PC-3 (cell line): ENCODE data around the gene CDK1. TPM values are rescaled to one million over a fixed set of nuclear protein-coding genes. Genes with fewer than 3 reads are reported as not detected.
A peak's percentile ranks its signal among the peaks of the same experiment; 100 is the strongest.

Experiments
- ATAC-seq: fragments of 200-7000 bp; cut with Tn5 transposase; 2 replicates; pipeline ENCODE4 v1.9.1; 2020; ENCODE audit warnings: mild to moderate bottlenecking, moderate library complexity
- BruUV-seq: library from RNA; stranded (reverse); fragments of 400-500 nt; replicated peaks from 2 replicates; lab custom pipeline; 2021; lab: Mats Ljungman, UMichigan
- CTCF ChIA-PET: fragments of 300-600 bp; sonication (Branson Sonifier 250); formaldehyde crosslinking; loops from one replicate; lab custom pipeline; 2022; ENCODE audit warnings: antibody characterized with exemption; lab: Charles Lee
- POLR2A ChIA-PET: fragments of 300-600 bp; sonication (Branson Sonifier 250); formaldehyde crosslinking; loops from one replicate; lab custom pipeline; 2022; ENCODE audit warnings: antibody characterized with exemption; ENCODE audit not compliant: unreplicated experiment; lab: Charles Lee
- DNase-seq: peaks from one replicate; pipeline ENCODE4 v3.0.0-alpha.2; 2015
- H2AFZ ChIP-seq: fragments of 300-600 bp; sonication (generic); 2 replicates; pipeline ENCODE4 v1.6.0; 2016; ENCODE audit warnings: antibody characterized with exemption, low read length
- H3F3A ChIP-seq: fragments of 300-600 bp; sonication (generic); one replicate; pipeline ENCODE4 v1.6.0; 2017; ENCODE audit warnings: antibody characterized with exemption, low read length, control low read depth, mild to moderate bottlenecking; ENCODE audit not compliant: unreplicated experiment
- H3K27ac ChIP-seq: fragments of 300-600 bp; sonication (generic); 2 replicates; pipeline ENCODE4 v1.5.1; 2016; ENCODE audit warnings: mild to moderate bottlenecking, low read length
- H3K27me3 ChIP-seq: fragments of 300-600 bp; sonication (generic); 2 replicates; pipeline ENCODE4 v1.6.1; 2016; ENCODE audit warnings: low read length, mixed read lengths
- H3K36me3 ChIP-seq: fragments of 300-600 bp; sonication (generic); 2 replicates; pipeline ENCODE4 v1.6.1; 2016; ENCODE audit warnings: low read depth, mixed run types, low read length, mixed read lengths
- H3K4me1 ChIP-seq: fragments of 300-600 bp; sonication (generic); 2 replicates; pipeline ENCODE4 v1.5.1; 2016; ENCODE audit warnings: low read length; ENCODE audit not compliant: insufficient read depth
- H3K4me2 ChIP-seq: fragments of 300-600 bp; sonication (generic); 2 replicates; pipeline ENCODE4 v1.6.0; 2016; ENCODE audit warnings: low read length
- H3K4me3 ChIP-seq: fragments of 300-600 bp; sonication (generic); 2 replicates; pipeline ENCODE4 v1.5.1; 2016; ENCODE audit warnings: mild to moderate bottlenecking, low read length, mixed read lengths
- H3K79me2 ChIP-seq: fragments of 300-600 bp; sonication (generic); 2 replicates; pipeline ENCODE4 v1.6.1; 2017; ENCODE audit warnings: low read length, mixed read lengths
- H3K9ac ChIP-seq: fragments of 300-600 bp; sonication (generic); 2 replicates; pipeline ENCODE4 v1.6.0; 2016; ENCODE audit warnings: mild to moderate bottlenecking, low read length
- H3K9me2 ChIP-seq: fragments of 300-600 bp; sonication (generic); replicated peaks from 2 replicates; pipeline ENCODE4 v1.6.1; 2016; ENCODE audit warnings: mixed run types, low read length, mixed read lengths
- H3K9me3 ChIP-seq: fragments of 300-600 bp; sonication (generic); 2 replicates; pipeline ENCODE4 v1.6.1; 2016; ENCODE audit warnings: low read length, mixed read lengths
- H4K20me1 ChIP-seq: fragments of 300-600 bp; sonication (generic); 2 replicates; pipeline ENCODE4 v1.6.1; 2016; ENCODE audit warnings: low read length, mixed read lengths
- EZH2 ChIP-seq: fragments of 300-600 bp; sonication (generic); IDR thresholded peaks from one replicate; pipeline ENCODE4 v1.6.1; 2017; ENCODE audit warnings: antibody characterized with exemption, mild to moderate bottlenecking, low read length; ENCODE audit not compliant: unreplicated experiment
- EZH2phosphoT487 ChIP-seq: fragments of 300-600 bp; sonication (generic); IDR thresholded peaks from 2 replicates; pipeline ENCODE4 v1.6.1; 2018; ENCODE audit warnings: mild to moderate bottlenecking, antibody characterized with exemption, low read length, borderline replicate concordance
- intact Hi-C: fragments of 100-400 bp; cut with micrococcal nuclease; formaldehyde crosslinking; loops from 2 replicates; pipeline ENCODE4 v1.9.0; 2023
- total RNA-seq: library from RNA; depleted of rRNA; stranded (reverse); fragments of >200 nt; gene quantifications from 2 replicates; pipeline ENCODE4 v1.2.3, GENCODE V29; 2014
- TF ChIP-seq, protein P1 (sequence below): fragments of 300-600 bp; sonication (generic); conservative IDR thresholded peaks from 2 replicates; pipeline ENCODE4 v1.5.1; 2017; ENCODE audit warnings: antibody characterized with exemption, low read depth, mild to moderate bottlenecking, low read length

CDK1 gene
- total RNA-seq, 1 experiment from 2014 or later: 202 TPM

DNA sequence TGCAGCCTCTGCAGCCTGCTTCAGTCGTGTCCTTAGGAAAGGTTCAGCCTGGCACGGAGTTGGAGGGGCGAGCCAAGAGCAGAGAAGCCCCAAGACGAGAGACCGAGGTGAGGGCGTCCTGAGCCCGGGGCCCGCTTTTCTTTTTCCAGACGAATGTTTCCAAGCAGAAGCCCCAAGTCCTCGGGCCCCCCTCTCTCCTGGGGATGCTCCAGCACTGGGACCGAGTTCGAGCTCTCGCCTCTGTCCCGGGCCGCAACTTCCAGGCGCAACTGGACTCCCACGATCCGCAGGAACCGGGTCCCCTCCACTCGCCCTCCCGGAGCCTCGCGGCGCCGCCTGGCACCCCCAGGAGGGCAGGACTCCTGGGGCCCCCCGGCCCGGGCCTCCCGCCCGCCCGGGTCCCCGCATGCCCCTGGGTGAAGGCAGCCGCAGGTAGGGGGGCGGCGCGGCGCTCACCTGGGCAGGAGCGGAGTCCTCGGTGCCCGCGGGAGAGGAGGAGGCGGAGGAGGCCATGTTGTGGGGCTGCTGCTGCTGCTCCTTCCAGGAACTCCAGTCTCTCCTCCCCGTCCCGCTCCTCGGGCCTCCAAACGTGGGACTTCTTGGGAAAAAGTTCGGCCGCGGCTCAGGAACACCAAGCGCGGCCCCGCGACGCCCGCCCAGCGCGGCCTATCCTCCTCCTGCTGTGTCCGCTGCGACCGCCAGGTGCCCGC, 45.3 kb upstream of the CDK1 start:
- peak; percentile 39 for ATAC-seq
- intact Hi-C loops: loop anchor here (1.0 kb wide), 1 partner anchor 14 kb away; no protein-coding TSS in a partner anchor
- CTCF ChIA-PET: no interaction called here
- POLR2A ChIA-PET: interaction anchor here (1.3 kb wide), 1 partner anchor 83 kb away, joined by 11 read pairs; no protein-coding TSS in a partner anchor
- no peaks in the 10 kb centered on the region for H3K9me3 ChIP-seq
- DNase-seq: peak; percentile 74
- no peaks in the 10 kb centered on the region for H3K36me3 ChIP-seq
- H3K79me2 ChIP-seq: peaks cover 51% of the 10 kb centered on the region
- H3K9me2 ChIP-seq: no peaks in the 10 kb centered on the region
- 0 out of 2 replicates have a peak overlapping the region, but pooled peaks have one; percentile 2 for H3K27ac ChIP-seq
- TF ChIP-seq EZH2phosphoT487 (no peak), EZH2 (no peak)
- TF ChIP-seq, protein P1, sequence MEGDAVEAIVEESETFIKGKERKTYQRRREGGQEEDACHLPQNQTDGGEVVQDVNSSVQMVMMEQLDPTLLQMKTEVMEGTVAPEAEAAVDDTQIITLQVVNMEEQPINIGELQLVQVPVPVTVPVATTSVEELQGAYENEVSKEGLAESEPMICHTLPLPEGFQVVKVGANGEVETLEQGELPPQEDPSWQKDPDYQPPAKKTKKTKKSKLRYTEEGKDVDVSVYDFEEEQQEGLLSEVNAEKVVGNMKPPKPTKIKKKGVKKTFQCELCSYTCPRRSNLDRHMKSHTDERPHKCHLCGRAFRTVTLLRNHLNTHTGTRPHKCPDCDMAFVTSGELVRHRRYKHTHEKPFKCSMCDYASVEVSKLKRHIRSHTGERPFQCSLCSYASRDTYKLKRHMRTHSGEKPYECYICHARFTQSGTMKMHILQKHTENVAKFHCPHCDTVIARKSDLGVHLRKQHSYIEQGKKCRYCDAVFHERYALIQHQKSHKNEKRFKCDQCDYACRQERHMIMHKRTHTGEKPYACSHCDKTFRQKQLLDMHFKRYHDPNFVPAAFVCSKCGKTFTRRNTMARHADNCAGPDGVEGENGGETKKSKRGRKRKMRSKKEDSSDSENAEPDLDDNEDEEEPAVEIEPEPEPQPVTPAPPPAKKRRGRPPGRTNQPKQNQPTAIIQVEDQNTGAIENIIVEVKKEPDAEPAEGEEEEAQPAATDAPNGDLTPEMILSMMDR: peak; percentile 61; the same call in 1 of the 2 replicates
- H3K4me1 ChIP-seq: peaks cover 56% of the 10 kb centered on the region
- H3K9ac ChIP-seq: peak overlapping the region; percentile 71
- H3K4me2 ChIP-seq: peak overlapping the region; percentile 82
- no TSS peak for BruUV-seq
- peak overlapping the region; percentile 75 for H3K4me3 ChIP-seq
- no peaks in the 10 kb centered on the region for H4K20me1 ChIP-seq
- no peaks in the 10 kb centered on the region for H3K27me3 ChIP-seq
- peak overlapping the region; percentile 81 for H2AFZ ChIP-seq
- H3F3A ChIP-seq: peaks cover 6% of the 10 kb centered on the region

DNA sequence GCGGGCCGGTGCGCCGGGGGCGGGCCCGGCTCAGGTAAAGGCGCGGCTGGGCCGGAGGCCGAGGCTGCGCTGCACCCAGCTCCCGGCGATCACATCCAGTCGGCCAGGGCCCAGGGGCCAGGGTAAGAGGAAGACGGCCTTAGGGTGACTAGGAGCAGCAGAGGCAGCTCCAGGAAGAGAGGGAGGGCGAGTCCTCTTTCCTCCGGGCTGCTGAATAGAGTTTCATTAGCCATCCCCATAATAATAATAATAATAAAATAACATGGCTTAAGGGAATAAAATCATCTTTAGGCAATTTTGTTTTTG, 44.8 kb upstream of the CDK1 start:
- H3K9me2 ChIP-seq: no peaks in the 10 kb centered on the region
- peak; percentile 96 for DNase-seq
- no peaks in the 10 kb centered on the region for H3K27me3 ChIP-seq
- ChIA-PET CTCF (no interaction called here), POLR2A (interaction anchor here (0.7 to 1.3 kb wide), 2 partner anchors 83 to 374 kb away, joined by 3 to 11 read pairs; no protein-coding TSS in a partner anchor)
- H3K4me3 ChIP-seq: peak overlapping the region; percentile 75
- ATAC-seq: peak; percentile 89
- H3K4me2 ChIP-seq: peak overlapping the region; percentile 82
- intact Hi-C loops: no loop called here
- H3K79me2 ChIP-seq: peaks cover 48% of the 10 kb centered on the region
- no peak overlapping the region for H3K27ac ChIP-seq
- peaks cover 3% of the 10 kb centered on the region for H3F3A ChIP-seq
- H3K36me3 ChIP-seq: no peaks in the 10 kb centered on the region
- H4K20me1 ChIP-seq: no peaks in the 10 kb centered on the region
- no peak for TF ChIP-seq EZH2
- no peak for TF ChIP-seq EZH2phosphoT487
- TF ChIP-seq, protein P1: peak; percentile 23; the same call in 1 of the 2 replicates
- peak overlapping the region; percentile 71 for H3K9ac ChIP-seq
- no TSS peak for BruUV-seq
- H3K9me3 ChIP-seq: no peaks in the 10 kb centered on the region
- H2AFZ ChIP-seq: peak overlapping the region; percentile 81
- H3K4me1 ChIP-seq: peaks cover 51% of the 10 kb centered on the region

- no peaks in the 10 kb centered on the region for H3K27me3 ChIP-seq
- H3K9me3 ChIP-seq: no peaks in the 10 kb centered on the region
- TF ChIP-seq EZH2phosphoT487 (no peak), EZH2 (no peak)
- TF ChIP-seq, protein P1: no peak
- H3K4me3 ChIP-seq: peak overlapping the region; percentile 75
- ChIA-PET CTCF (no interaction called here), POLR2A (interaction anchor here (0.7 to 1.3 kb wide), 2 partner anchors 84 to 374 kb away, joined by 3 to 11 read pairs; no protein-coding TSS in a partner anchor)
- peak overlapping the region; percentile 81 for H2AFZ ChIP-seq
- H3K9ac ChIP-seq: peak overlapping the region; percentile 71; the same call in 1 of the 2 replicates
- peaks cover 44% of the 10 kb centered on the region for H3K79me2 ChIP-seq
- DNase-seq (peak; percentile 54), ATAC-seq (peak; percentile 3)
- H4K20me1 ChIP-seq: no peaks in the 10 kb centered on the region
- H3K4me2 ChIP-seq: peak overlapping the region; percentile 82
- intact Hi-C loops: no loop called here
- H3F3A ChIP-seq: no peaks in the 10 kb centered on the region
- H3K36me3 ChIP-seq: no peaks in the 10 kb centered on the region
- no peak overlapping the region for H3K27ac ChIP-seq
- H3K4me1 ChIP-seq: peaks cover 49% of the 10 kb centered on the region
- BruUV-seq: no TSS peak
- no peaks in the 10 kb centered on the region for H3K9me2 ChIP-seq
Measured at GRCh38 chr10:60733826-60734225, 44.5 kb upstream of the CDK1 start.
